Neural cell (in vitro differentiated cells): ENCODE data around the gene OTUB1. TPM values are rescaled to one million over a fixed set of nuclear protein-coding genes. Genes with fewer than 3 reads are reported as not detected.

Experiments used
- H2AFZ ChIP-seq: fragments of 200-600, 300-800 bp; sonication (generic), shearing (Covaris generic); 2 replicates; pipeline ENCODE4 v1.6.0; 2014; ENCODE audit warnings: low read depth, mild to moderate bottlenecking, antibody characterized with exemption, low read length, moderate library complexity
- H3F3A ChIP-seq: fragments of 200-600 bp; shearing (Covaris generic); 2 replicates; pipeline ENCODE4 v1.6.1; 2016; ENCODE audit warnings: mild to moderate bottlenecking, moderate library complexity, mixed read lengths, antibody characterized with exemption, low read length; ENCODE audit not compliant: insufficient read depth, poor library complexity, severe bottlenecking
- H3K27ac ChIP-seq: fragments of 200-600, 300-800 bp; sonication (generic), shearing (Covaris generic); 2 replicates; pipeline ENCODE4 v1.5.1; 2014; ENCODE audit warnings: mild to moderate bottlenecking, low read length, moderate library complexity
- H3K27me3 ChIP-seq: fragments of 300-800, 200-600 bp; sonication (generic), shearing (Covaris generic); 2 replicates; pipeline ENCODE4 v1.6.0; 2014; ENCODE audit warnings: mild to moderate bottlenecking, low read depth, low read length, moderate library complexity; ENCODE audit not compliant: insufficient read depth
- H3K36me3 ChIP-seq: fragments of 300-800, 200-600 bp; sonication (generic), shearing (Covaris generic); 2 replicates; pipeline ENCODE4 v1.5.1; 2014; ENCODE audit warnings: mild to moderate bottlenecking, antibody characterized with exemption, low read length, moderate library complexity; ENCODE audit not compliant: insufficient read depth
- H3K4me2 ChIP-seq: fragments of 300-800, 200-600 bp; sonication (generic), shearing (Covaris generic); 2 replicates; pipeline ENCODE4 v1.6.0; 2014; ENCODE audit warnings: mild to moderate bottlenecking, low read length
- H3K4me3 ChIP-seq: fragments of 300-800, 200-600 bp; sonication (generic), shearing (Covaris generic); 2 replicates; pipeline ENCODE4 v1.5.1; 2014; ENCODE audit warnings: mild to moderate bottlenecking, low read length, moderate library complexity
- H3K79me2 ChIP-seq: fragments of 200-600 bp; shearing (Covaris generic); replicated peaks from 2 replicates; pipeline ENCODE4 v1.6.0; 2014; ENCODE audit warnings: mild to moderate bottlenecking, low read length, moderate library complexity; ENCODE audit not compliant: insufficient read depth
- H3K9ac ChIP-seq: fragments of 300-800, 200-600 bp; sonication (generic), shearing (Covaris generic); 2 replicates; pipeline ENCODE4 v1.6.1; 2016; ENCODE audit warnings: mild to moderate bottlenecking, low read length, mixed read lengths
- H3K9me2 ChIP-seq: fragments of 200-600 bp; shearing (Covaris generic); 2 replicates; pipeline ENCODE4 v1.6.1; 2016; ENCODE audit warnings: mild to moderate bottlenecking, low read length, mixed read lengths; ENCODE audit not compliant: insufficient read depth
- H3K9me3 ChIP-seq: fragments of 200-600, 300-800 bp; sonication (generic), shearing (Covaris generic); 2 replicates; pipeline ENCODE4 v1.6.1; 2016; ENCODE audit warnings: mild to moderate bottlenecking, mixed run types, low read length, moderate library complexity, mixed read lengths
- H4K20me1 ChIP-seq: fragments of 200-600 bp; shearing (Covaris generic); 2 replicates; pipeline ENCODE4 v1.6.1; 2016; ENCODE audit warnings: mild to moderate bottlenecking, mixed run types; ENCODE audit not compliant: insufficient read depth
- EP300 ChIP-seq: fragments of 450-650 bp; conservative IDR thresholded peaks from 2 replicates; pipeline ENCODE4 v1.6.1; 2014; ENCODE audit warnings: antibody characterized with exemption, mild to moderate bottlenecking, moderate library complexity; ENCODE audit not compliant: poor library complexity, severe bottlenecking
- EZH2 ChIP-seq: fragments of 200-600, 300-800 bp; shearing (Covaris generic), sonication (generic); IDR thresholded peaks from 2 replicates; pipeline ENCODE4 v1.6.1; 2014; ENCODE audit warnings: antibody characterized with exemption, low read length, borderline replicate concordance, mild to moderate bottlenecking; ENCODE audit not compliant: insufficient read depth, poor library complexity, severe bottlenecking
- MXI1 ChIP-seq: fragments of 450-650 bp; conservative IDR thresholded peaks from 2 replicates; pipeline ENCODE4 v1.6.1; 2014; ENCODE audit warnings: antibody characterized with exemption, mild to moderate bottlenecking; ENCODE audit not compliant: poor library complexity, severe bottlenecking
- POLR2AphosphoS5 ChIP-seq: IDR thresholded peaks from 2 replicates; pipeline ENCODE4 v1.6.1; 2012
- RAD21 ChIP-seq: fragments of 450-650 bp; conservative IDR thresholded peaks from 2 replicates; pipeline ENCODE4 v1.6.1; 2014; ENCODE audit warnings: antibody characterized with exemption, mild to moderate bottlenecking, moderate library complexity
- SMC3 ChIP-seq: fragments of 450-650 bp; conservative IDR thresholded peaks from 2 replicates; pipeline ENCODE4 v1.6.1; 2014; ENCODE audit warnings: antibody characterized with exemption, mild to moderate bottlenecking, moderate library complexity; ENCODE audit not compliant: poor library complexity
- TAF1 ChIP-seq: IDR thresholded peaks from 2 replicates; pipeline ENCODE4 v1.6.1; 2012; ENCODE audit warnings: low read depth
- polyA plus RNA-seq: library from polyadenylated mRNA; depleted of rRNA; stranded (reverse); fragments of >200 nt; gene quantifications from 2 replicates; pipeline ENCODE4 v1.2.3, GENCODE V29; 2014
- TF ChIP-seq, protein P1 (sequence below): fragments of 450-650 bp; IDR thresholded peaks from 2 replicates; pipeline ENCODE4 v1.5.1; 2014; ENCODE audit warnings: antibody characterized with exemption, mild to moderate bottlenecking, moderate library complexity; ENCODE audit not compliant: poor library complexity, severe bottlenecking
- TF ChIP-seq, protein P2 (sequence below): IDR thresholded peaks from 2 replicates; pipeline ENCODE4 v1.6.1; 2012; ENCODE audit warnings: borderline replicate concordance

Gene OTUB1
- polyA plus RNA-seq, 1 donor from 2014 or later, result 103 TPM

DNA sequence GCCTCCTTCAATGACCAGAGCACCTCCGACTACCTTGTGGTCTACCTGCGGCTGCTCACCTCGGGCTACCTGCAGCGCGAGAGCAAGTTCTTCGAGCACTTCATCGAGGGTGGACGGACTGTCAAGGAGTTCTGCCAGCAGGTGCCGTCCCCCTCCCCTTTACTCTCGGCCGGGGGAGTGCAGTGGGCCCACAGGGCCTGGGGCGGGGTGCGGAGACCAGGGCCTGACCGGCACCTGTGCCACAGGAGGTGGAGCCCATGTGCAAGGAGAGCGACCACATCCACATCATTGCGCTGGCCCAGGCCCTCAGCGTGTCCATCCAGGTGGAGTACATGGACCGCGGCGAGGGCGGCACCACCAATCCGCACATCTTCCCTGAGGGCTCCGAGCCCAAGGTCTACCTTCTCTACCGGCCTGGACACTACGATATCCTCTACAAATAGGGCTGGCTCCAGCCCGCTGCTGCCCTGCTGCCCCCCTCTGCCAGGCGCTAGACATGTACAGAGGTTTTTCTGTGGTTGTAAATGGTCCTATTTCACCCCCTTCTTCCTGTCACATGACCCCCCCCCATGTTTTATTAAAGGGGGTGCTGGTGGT lies 11.0 kb downstream of the OTUB1 start:
- Histone ChIP-seq H3K9me2 (no peaks in the 10 kb centered on the region), H3K36me3 (no peaks in the 10 kb centered on the region), H3K4me3 (no peak overlapping the region), H2AFZ (no peak overlapping the region), H3K27me3 (no peaks in the 10 kb centered on the region), H3K79me2 (no peaks in the 10 kb centered on the region), H4K20me1 (no peaks in the 10 kb centered on the region), H3K27ac (no peak overlapping the region), H3K4me2 (no peak overlapping the region), H3F3A (no peaks in the 10 kb centered on the region), H3K9ac (no peak overlapping the region), H3K9me3 (no peaks in the 10 kb centered on the region)
- TF ChIP-seq RAD21 (no peak), TAF1 (no peak), EP300 (no peak), EZH2 (no peak), POLR2AphosphoS5 (no peak), MXI1 (no peak), SMC3 (no peak)
- TF ChIP-seq, protein P1, sequence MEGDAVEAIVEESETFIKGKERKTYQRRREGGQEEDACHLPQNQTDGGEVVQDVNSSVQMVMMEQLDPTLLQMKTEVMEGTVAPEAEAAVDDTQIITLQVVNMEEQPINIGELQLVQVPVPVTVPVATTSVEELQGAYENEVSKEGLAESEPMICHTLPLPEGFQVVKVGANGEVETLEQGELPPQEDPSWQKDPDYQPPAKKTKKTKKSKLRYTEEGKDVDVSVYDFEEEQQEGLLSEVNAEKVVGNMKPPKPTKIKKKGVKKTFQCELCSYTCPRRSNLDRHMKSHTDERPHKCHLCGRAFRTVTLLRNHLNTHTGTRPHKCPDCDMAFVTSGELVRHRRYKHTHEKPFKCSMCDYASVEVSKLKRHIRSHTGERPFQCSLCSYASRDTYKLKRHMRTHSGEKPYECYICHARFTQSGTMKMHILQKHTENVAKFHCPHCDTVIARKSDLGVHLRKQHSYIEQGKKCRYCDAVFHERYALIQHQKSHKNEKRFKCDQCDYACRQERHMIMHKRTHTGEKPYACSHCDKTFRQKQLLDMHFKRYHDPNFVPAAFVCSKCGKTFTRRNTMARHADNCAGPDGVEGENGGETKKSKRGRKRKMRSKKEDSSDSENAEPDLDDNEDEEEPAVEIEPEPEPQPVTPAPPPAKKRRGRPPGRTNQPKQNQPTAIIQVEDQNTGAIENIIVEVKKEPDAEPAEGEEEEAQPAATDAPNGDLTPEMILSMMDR, result no peak
- TF ChIP-seq, protein P2, sequence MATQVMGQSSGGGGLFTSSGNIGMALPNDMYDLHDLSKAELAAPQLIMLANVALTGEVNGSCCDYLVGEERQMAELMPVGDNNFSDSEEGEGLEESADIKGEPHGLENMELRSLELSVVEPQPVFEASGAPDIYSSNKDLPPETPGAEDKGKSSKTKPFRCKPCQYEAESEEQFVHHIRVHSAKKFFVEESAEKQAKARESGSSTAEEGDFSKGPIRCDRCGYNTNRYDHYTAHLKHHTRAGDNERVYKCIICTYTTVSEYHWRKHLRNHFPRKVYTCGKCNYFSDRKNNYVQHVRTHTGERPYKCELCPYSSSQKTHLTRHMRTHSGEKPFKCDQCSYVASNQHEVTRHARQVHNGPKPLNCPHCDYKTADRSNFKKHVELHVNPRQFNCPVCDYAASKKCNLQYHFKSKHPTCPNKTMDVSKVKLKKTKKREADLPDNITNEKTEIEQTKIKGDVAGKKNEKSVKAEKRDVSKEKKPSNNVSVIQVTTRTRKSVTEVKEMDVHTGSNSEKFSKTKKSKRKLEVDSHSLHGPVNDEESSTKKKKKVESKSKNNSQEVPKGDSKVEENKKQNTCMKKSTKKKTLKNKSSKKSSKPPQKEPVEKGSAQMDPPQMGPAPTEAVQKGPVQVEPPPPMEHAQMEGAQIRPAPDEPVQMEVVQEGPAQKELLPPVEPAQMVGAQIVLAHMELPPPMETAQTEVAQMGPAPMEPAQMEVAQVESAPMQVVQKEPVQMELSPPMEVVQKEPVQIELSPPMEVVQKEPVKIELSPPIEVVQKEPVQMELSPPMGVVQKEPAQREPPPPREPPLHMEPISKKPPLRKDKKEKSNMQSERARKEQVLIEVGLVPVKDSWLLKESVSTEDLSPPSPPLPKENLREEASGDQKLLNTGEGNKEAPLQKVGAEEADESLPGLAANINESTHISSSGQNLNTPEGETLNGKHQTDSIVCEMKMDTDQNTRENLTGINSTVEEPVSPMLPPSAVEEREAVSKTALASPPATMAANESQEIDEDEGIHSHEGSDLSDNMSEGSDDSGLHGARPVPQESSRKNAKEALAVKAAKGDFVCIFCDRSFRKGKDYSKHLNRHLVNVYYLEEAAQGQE, result no peak

DNA sequence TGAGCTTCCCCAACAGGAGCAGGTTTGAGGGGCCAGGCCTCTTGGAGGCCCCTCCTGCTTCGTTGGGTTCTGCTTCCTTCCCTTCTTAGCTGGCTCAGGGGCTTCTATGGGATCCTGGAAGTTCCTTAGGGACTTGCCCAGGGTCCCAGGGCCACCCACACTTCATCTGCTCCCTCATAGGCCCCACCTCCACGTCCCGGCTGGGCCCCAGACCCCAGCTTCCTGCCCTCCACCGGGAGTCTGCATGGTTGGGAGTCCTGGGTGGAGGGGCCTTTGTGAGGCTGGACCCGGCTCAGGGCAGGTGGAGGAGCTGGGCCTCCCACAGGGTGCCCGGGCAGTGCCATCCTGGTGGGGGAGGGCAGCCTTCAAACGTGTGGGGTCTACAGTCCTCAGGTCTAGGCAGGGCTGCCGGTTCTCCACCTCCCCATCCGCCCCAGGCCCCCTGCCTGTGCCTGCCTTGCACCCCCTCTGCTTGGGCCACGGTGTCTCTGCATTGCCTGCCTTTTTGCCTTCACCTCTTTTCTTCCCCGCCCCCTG lies 11.6 kb downstream of the OTUB1 start:
- Histone ChIP-seq H3K27me3 (no peaks in the 10 kb centered on the region), H3K9me3 (no peaks in the 10 kb centered on the region), H3K9ac (no peak overlapping the region), H3K36me3 (no peaks in the 10 kb centered on the region), H3F3A (no peaks in the 10 kb centered on the region), H3K4me2 (no peak overlapping the region), H3K27ac (no peak overlapping the region), H3K9me2 (no peaks in the 10 kb centered on the region), H3K4me3 (no peak overlapping the region), H2AFZ (no peak overlapping the region), H4K20me1 (no peaks in the 10 kb centered on the region), H3K79me2 (no peaks in the 10 kb centered on the region)
- TF ChIP-seq RAD21, result no peak
- TF ChIP-seq MXI1, result no peak
- TF ChIP-seq, protein P1, result no peak
- TF ChIP-seq POLR2AphosphoS5, result no peak
- no peak for TF ChIP-seq EP300
- TF ChIP-seq SMC3, result no peak
- TF ChIP-seq TAF1, result no peak
- TF ChIP-seq EZH2, result no peak
- TF ChIP-seq, protein P2, result no peak
